Panc1 (cell line): ENCODE data around the gene POLR3K. TPM values are rescaled to one million over a fixed set of nuclear protein-coding genes. Genes with fewer than 3 reads are reported as not detected.
"Not testable (repeated sequence)": the region's sequence is repeated elsewhere in the genome, so short reads cannot be mapped to it uniquely, and the experiment has no call there.

Experiments
- ATAC-seq: fragments of 200-7000 bp; cut with Tn5 transposase; 2 replicates; pipeline ENCODE4 v1.9.1; 2020; ENCODE audit warnings: mild to moderate bottlenecking, moderate library complexity
- BruUV-seq: library from RNA; stranded (reverse); fragments of 400-500 nt; replicated peaks from 2 replicates; lab custom pipeline; 2021; lab: Mats Ljungman, UMichigan
- CTCF ChIA-PET: fragments of 300-600 bp; sonication (Branson Sonifier 250); formaldehyde crosslinking; loops from one replicate; lab custom pipeline; 2022; ENCODE audit warnings: antibody characterized with exemption; lab: Charles Lee
- POLR2A ChIA-PET: fragments of 300-600 bp; sonication (Branson Sonifier 250); formaldehyde crosslinking; loops from one replicate; lab custom pipeline; 2022; ENCODE audit warnings: antibody characterized with exemption; lab: Charles Lee
- DNase-seq: peaks from one replicate; pipeline ENCODE4 v3.0.0-alpha.2; 2010; ENCODE audit warnings: low read depth, low spot score
- H3K27ac ChIP-seq: 2 replicates; pipeline ENCODE4 v1.5.1; 2011; ENCODE audit warnings: mild to moderate bottlenecking, low read length, inconsistent platforms
- H3K27me3 ChIP-seq: fragments of 200-500 bp; sonication (Bioruptor generic); 2 replicates; pipeline ENCODE4 v1.6.0; 2014; ENCODE audit warnings: low read length, inconsistent platforms; ENCODE audit not compliant: control insufficient read depth, insufficient read depth
- H3K36me3 ChIP-seq: fragments of 200-500 bp; sonication (Bioruptor generic); 2 replicates; pipeline ENCODE4 v1.5.1; 2014; ENCODE audit warnings: inconsistent platforms, mild to moderate bottlenecking, low read length, moderate library complexity; ENCODE audit not compliant: control insufficient read depth, insufficient read depth
- H3K4me1 ChIP-seq: 2 replicates; pipeline ENCODE4 v1.5.1; 2011; ENCODE audit warnings: inconsistent platforms, mild to moderate bottlenecking, low read length, moderate library complexity; ENCODE audit not compliant: control insufficient read depth, insufficient read depth
- H3K4me3 ChIP-seq, 2 experiments: 2 replicates each; pipeline ENCODE4 v1.5.1; 2011 to 2012; ENCODE audit warnings: low read depth in 2 of 2, low read length in 2 of 2, mild to moderate bottlenecking in 2 of 2, inconsistent platforms in 1 of 2, moderate library complexity in 1 of 2
- H3K9me3 ChIP-seq: fragments of 200-500 bp; sonication (Bioruptor generic); 2 replicates; pipeline ENCODE4 v1.5.1; 2014; ENCODE audit warnings: low read depth, mild to moderate bottlenecking, inconsistent platforms, low read length, moderate library complexity; ENCODE audit not compliant: control insufficient read depth, insufficient read depth
- POLR2AphosphoS5 ChIP-seq: IDR thresholded peaks from 2 replicates; pipeline ENCODE4 v1.6.1; 2012; ENCODE audit warnings: mild to moderate bottlenecking, low read depth, low read length, moderate library complexity
- SIN3A ChIP-seq: IDR thresholded peaks from 2 replicates; pipeline ENCODE4 v1.6.1; 2012; ENCODE audit warnings: low read depth, mild to moderate bottlenecking, low read length, moderate library complexity, borderline replicate concordance; ENCODE audit not compliant: insufficient read depth
- TCF7L2 ChIP-seq: IDR thresholded peaks from 2 replicates; pipeline ENCODE4 v1.6.1; 2011; ENCODE audit warnings: mild to moderate bottlenecking, low read depth, low read length, inconsistent platforms
- in situ Hi-C: cut with HindIII; loops from 2 replicates; pipeline ENCODE4 v1.10.0; 2016; ENCODE audit warnings: low sequenced_read_pairs, low pct_unique_long_range_greater_than_20kb
- intact Hi-C: fragments of 100-400 bp; cut with micrococcal nuclease; formaldehyde crosslinking; loops from one replicate; pipeline ENCODE4 v1.10.0; 2022; ENCODE audit not compliant: unreplicated experiment
- total RNA-seq: library from RNA; stranded (reverse); gene quantifications from one replicate; pipeline ENCODE4 v1.2.1, GENCODE V29; 2021; ENCODE audit not compliant: unreplicated experiment
- TF ChIP-seq, protein P1 (sequence below): fragments of 450-650 bp; IDR thresholded peaks from 2 replicates; pipeline ENCODE4 v1.5.1; 2017; ENCODE audit warnings: mild to moderate bottlenecking
- TF ChIP-seq, protein P2 (sequence below), 2 experiments: IDR thresholded peaks; 2 replicates each; pipeline ENCODE4 v1.6.1; 2011 to 2012; ENCODE audit warnings: low read depth in 2 of 2, control low read depth in 1 of 2, low read length in 1 of 2, mild to moderate bottlenecking in 1 of 2, moderate library complexity in 1 of 2; ENCODE audit not compliant: insufficient read depth in 1 of 2

POLR3K gene
- total RNA-seq, 1 experiment from 2014 or later = 35.7 TPM

DNA sequence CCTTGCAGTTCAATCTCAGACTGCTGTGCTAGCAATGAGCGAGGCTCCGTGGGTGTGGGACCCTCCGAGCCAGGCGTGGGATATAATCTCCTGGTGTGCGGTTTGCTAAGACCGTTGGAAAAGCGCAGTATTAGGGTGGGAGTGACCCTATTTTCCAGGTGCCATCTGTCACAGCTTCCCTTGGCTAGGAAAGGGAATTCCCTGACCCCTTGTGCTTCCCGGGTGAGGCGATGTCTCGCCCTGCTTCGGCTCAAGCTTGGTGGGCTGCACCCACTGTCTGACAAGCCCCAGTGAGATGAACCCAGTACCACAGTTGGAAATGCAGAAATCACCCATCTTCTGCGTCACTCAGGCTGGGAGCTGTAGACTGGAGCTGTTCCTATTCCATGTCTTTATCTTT lies 32.5 kb downstream of the POLR3K start:
- ATAC-seq, H3K27ac ChIP-seq, H3K4me3 ChIP-seq, H3K36me3 ChIP-seq, CTCF ChIA-PET, in situ Hi-C loops, H3K27me3 ChIP-seq, DNase-seq, BruUV-seq, H3K4me1 ChIP-seq, H3K9me3 ChIP-seq, POLR2A ChIA-PET, intact Hi-C loops: not testable (repeated sequence)

DNA sequence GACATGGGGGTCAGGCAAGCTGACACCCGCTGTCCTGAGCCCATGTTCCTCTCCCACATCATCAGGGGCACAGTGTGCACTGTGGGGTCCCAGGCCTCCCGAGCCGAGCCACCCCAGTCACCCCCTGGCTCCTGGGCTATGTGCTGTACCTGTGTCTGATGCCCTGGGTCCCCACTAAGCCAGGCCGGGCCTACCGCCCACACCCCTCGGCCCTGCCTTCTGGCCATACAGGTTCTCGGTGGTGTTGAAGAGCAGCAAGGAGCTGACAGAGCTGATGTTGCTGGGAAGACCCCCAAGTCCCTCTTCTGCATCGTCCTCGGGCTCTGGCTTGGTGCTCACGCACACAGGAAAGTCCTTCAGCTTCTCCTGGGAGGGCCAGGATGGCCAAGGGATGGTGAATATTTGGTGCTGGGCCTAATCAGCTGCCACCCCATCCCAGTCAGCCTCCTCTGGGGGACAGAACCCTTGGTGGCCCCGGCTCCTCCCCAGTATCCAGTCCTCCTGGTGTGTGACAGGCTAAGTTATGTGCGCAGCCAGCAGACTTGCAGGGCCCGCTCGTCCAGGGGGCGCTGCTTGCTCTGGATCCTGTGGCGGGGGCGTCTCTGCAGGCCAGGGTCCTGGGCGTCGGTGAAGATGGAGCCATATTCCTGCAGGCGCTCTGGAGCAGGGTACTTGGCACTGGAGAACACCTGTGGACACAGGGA lies 36.2 kb downstream of the POLR3K start:
- DNase-seq, CTCF ChIA-PET, H3K4me3 ChIP-seq, H3K4me1 ChIP-seq, in situ Hi-C loops, H3K27ac ChIP-seq, H3K9me3 ChIP-seq, H3K27me3 ChIP-seq, ATAC-seq, POLR2A ChIA-PET, H3K36me3 ChIP-seq, intact Hi-C loops, BruUV-seq: not testable (repeated sequence)

DNA sequence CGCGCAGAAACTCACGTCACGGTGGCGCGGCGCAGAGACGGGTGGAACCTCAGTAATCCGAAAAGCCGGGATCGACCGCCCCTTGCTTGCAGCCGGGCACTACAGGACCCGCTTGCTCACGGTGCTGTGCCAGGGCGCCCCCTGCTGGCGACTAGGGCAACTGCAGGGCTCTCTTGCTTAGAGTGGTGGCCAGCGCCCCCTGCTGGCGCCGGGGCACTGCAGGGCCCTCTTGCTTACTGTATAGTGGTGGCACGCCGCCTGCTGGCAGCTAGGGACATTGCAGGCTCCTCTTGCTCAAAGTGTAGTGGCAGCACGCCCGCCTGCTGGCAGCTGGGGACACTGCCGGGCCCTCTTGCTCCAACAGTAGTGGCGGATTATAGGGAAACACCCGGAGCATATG lies 42.6 kb downstream of the POLR3K start:
- H3K36me3 ChIP-seq, BruUV-seq, H3K4me3 ChIP-seq, intact Hi-C loops, H3K27ac ChIP-seq, CTCF ChIA-PET, ATAC-seq, H3K9me3 ChIP-seq, DNase-seq, H3K27me3 ChIP-seq, H3K4me1 ChIP-seq, POLR2A ChIA-PET, in situ Hi-C loops: not testable (repeated sequence)
- TF ChIP-seq, protein P1, sequence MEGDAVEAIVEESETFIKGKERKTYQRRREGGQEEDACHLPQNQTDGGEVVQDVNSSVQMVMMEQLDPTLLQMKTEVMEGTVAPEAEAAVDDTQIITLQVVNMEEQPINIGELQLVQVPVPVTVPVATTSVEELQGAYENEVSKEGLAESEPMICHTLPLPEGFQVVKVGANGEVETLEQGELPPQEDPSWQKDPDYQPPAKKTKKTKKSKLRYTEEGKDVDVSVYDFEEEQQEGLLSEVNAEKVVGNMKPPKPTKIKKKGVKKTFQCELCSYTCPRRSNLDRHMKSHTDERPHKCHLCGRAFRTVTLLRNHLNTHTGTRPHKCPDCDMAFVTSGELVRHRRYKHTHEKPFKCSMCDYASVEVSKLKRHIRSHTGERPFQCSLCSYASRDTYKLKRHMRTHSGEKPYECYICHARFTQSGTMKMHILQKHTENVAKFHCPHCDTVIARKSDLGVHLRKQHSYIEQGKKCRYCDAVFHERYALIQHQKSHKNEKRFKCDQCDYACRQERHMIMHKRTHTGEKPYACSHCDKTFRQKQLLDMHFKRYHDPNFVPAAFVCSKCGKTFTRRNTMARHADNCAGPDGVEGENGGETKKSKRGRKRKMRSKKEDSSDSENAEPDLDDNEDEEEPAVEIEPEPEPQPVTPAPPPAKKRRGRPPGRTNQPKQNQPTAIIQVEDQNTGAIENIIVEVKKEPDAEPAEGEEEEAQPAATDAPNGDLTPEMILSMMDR = peak; percentile 60

DNA sequence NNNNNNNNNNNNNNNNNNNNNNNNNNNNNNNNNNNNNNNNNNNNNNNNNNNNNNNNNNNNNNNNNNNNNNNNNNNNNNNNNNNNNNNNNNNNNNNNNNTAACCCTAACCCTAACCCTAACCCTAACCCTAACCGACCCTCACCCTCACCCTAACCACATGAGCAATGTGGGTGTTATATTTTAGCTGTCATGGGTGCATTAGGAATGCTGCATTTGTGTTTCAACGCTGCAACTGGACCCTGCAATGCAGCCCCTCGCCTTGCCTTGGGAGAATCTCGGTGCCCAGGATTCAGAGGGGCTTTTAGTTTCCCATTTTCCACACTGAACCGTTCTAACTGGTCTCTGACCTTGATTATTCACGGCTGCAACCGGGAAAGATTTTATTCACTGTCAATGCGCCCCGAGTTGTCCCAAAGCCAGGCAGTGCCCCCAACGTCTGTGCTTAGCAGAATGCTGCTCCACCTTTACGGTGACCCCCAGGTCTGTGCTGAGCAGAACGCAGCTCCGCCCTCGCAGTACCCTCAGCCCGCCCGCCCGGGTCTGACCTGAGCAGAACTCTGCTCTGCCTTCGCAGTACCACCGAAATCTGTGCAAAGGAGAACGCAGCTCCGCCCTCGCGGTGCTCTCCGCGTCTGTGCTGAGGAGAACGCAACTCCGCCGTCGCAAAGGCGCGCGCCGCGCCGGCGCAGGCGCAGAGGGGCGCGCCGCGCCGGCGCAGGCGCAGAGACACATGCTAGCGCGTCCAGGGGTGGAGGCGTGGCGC lies 43.3 kb downstream of the POLR3K start:
- CTCF ChIA-PET = no interaction called here
- POLR2A ChIA-PET = no interaction called here
- Histone ChIP-seq H3K4me1 (no peaks in the 10 kb centered on the region), H3K9me3 (no peaks in the 10 kb centered on the region), H3K36me3 (no peaks in the 10 kb centered on the region), H3K27ac (no peak overlapping the region), H3K4me3 (peak overlapping the region; percentile 26 to 43), H3K27me3 (no peaks in the 10 kb centered on the region)
- BruUV-seq = no TSS peak
- ATAC-seq = peak; percentile 90
- TF ChIP-seq, protein P1 = no peak
- TF ChIP-seq SIN3A = no peak
- TF ChIP-seq TCF7L2 = no peak
- TF ChIP-seq, protein P2, sequence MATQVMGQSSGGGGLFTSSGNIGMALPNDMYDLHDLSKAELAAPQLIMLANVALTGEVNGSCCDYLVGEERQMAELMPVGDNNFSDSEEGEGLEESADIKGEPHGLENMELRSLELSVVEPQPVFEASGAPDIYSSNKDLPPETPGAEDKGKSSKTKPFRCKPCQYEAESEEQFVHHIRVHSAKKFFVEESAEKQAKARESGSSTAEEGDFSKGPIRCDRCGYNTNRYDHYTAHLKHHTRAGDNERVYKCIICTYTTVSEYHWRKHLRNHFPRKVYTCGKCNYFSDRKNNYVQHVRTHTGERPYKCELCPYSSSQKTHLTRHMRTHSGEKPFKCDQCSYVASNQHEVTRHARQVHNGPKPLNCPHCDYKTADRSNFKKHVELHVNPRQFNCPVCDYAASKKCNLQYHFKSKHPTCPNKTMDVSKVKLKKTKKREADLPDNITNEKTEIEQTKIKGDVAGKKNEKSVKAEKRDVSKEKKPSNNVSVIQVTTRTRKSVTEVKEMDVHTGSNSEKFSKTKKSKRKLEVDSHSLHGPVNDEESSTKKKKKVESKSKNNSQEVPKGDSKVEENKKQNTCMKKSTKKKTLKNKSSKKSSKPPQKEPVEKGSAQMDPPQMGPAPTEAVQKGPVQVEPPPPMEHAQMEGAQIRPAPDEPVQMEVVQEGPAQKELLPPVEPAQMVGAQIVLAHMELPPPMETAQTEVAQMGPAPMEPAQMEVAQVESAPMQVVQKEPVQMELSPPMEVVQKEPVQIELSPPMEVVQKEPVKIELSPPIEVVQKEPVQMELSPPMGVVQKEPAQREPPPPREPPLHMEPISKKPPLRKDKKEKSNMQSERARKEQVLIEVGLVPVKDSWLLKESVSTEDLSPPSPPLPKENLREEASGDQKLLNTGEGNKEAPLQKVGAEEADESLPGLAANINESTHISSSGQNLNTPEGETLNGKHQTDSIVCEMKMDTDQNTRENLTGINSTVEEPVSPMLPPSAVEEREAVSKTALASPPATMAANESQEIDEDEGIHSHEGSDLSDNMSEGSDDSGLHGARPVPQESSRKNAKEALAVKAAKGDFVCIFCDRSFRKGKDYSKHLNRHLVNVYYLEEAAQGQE (IDR thresholded peaks at IDR 0.05; ENCODE audit: insufficient read depth in 1 of 2, low read depth in 2 of 2, low read length in 1 of 2) = no peak
- TF ChIP-seq POLR2AphosphoS5 = no peak
- intact Hi-C loops (no loop called here), in situ Hi-C loops (no loop called here)
- DNase-seq = no peak
